ENCODE data around the gene CLDN14. TPM values are rescaled to one million over a fixed set of nuclear protein-coding genes. Genes with fewer than 3 reads are reported as not detected.
A peak's percentile ranks its signal among the peaks of the same experiment; 100 is the strongest.

Gene CLDN14
- total RNA-seq, 2 experiments from 2014 or later: not detected

GRCh38 chr21:36431252-36431651 lies 48.7 kb downstream of the CLDN14 start:
- Histone ChIP-seq H3K36me3 (ENCODE audit: insufficient read depth, low read length) (no peaks in the 10 kb centered on the region), H3K27me3 (ENCODE audit: control insufficient read depth in 1 of 2, insufficient read depth in 2 of 2, low read length in 2 of 2) (no peaks in the 10 kb centered on the region), H3K4me3 (ENCODE audit: low read length) (no peak overlapping the region), H3K9me3 (ENCODE audit: control insufficient read depth in 1 of 2, insufficient read depth in 1 of 2, low read length in 2 of 2) (peaks cover 0 to 2% of the 10 kb centered on the region in 2 experiments), H3K27ac (ENCODE audit: low read depth in 1 of 2, low read length in 2 of 2) (no peak overlapping the region), H3K4me1 (ENCODE audit: insufficient read depth, low read length) (peaks cover 8% of the 10 kb centered on the region)
- H3K9me3 Mint-ChIP-seq: no peaks in the 10 kb centered on the region
- no peak for TF ChIP-seq CTCF (IDR thresholded peaks at IDR 0.05)
- H3K4me3 Mint-ChIP-seq: no peak overlapping the region
- CTCF ChIA-PET: no interaction called here
- H3K27me3 Mint-ChIP-seq: peaks cover 36% of the 10 kb centered on the region
- DNase-seq (no peak), ATAC-seq (ENCODE audit: poor library complexity) (no peak)
- H3K36me3 Mint-ChIP-seq (ENCODE audit: low read depth): no peaks in the 10 kb centered on the region
- intact Hi-C loops (cut with DNase I, micrococcal nuclease): no loop called here
- POLR2A ChIA-PET: no interaction called here
- no peak overlapping the region for H3K27ac Mint-ChIP-seq
- peaks cover 12% of the 10 kb centered on the region for H3K4me1 Mint-ChIP-seq (ENCODE audit: low read depth)

GRCh38 chr21:36430841-36431240 lies 49.1 kb downstream of the CLDN14 start:
- ChIA-PET CTCF (no interaction called here), POLR2A (no interaction called here)
- no peak overlapping the region for H3K27ac Mint-ChIP-seq
- intact Hi-C loops (cut with DNase I, micrococcal nuclease): no loop called here
- H3K4me3 Mint-ChIP-seq: no peak overlapping the region
- Histone ChIP-seq H3K4me1 (ENCODE audit: insufficient read depth, low read length) (peaks cover 8% of the 10 kb centered on the region), H3K36me3 (ENCODE audit: insufficient read depth, low read length) (no peaks in the 10 kb centered on the region), H3K9me3 (ENCODE audit: control insufficient read depth in 1 of 2, insufficient read depth in 1 of 2, low read length in 2 of 2) (no peaks in the 10 kb centered on the region), H3K4me3 (ENCODE audit: low read length) (no peak overlapping the region), H3K27ac (ENCODE audit: low read depth in 1 of 2, low read length in 2 of 2) (no peak overlapping the region), H3K27me3 (ENCODE audit: control insufficient read depth in 1 of 2, insufficient read depth in 2 of 2, low read length in 2 of 2) (no peaks in the 10 kb centered on the region)
- ATAC-seq (ENCODE audit: poor library complexity) (no peak), DNase-seq (no peak)
- H3K9me3 Mint-ChIP-seq: no peaks in the 10 kb centered on the region
- peaks cover 12% of the 10 kb centered on the region for H3K4me1 Mint-ChIP-seq (ENCODE audit: low read depth)
- H3K36me3 Mint-ChIP-seq (ENCODE audit: low read depth): no peaks in the 10 kb centered on the region
- TF ChIP-seq CTCF (IDR thresholded peaks at IDR 0.05): no peak
- peaks cover 36% of the 10 kb centered on the region for H3K27me3 Mint-ChIP-seq

GRCh38 chr21:36429947-36430546 lies 49.9 kb downstream of the CLDN14 start:
- Histone ChIP-seq H3K36me3 (ENCODE audit: insufficient read depth, low read length) (no peaks in the 10 kb centered on the region), H3K27ac (ENCODE audit: low read depth in 1 of 2, low read length in 2 of 2) (no peak overlapping the region), H3K9me3 (ENCODE audit: control insufficient read depth in 1 of 2, insufficient read depth in 1 of 2, low read length in 2 of 2) (no peaks in the 10 kb centered on the region), H3K27me3 (ENCODE audit: control insufficient read depth in 1 of 2, insufficient read depth in 2 of 2, low read length in 2 of 2) (no peaks in the 10 kb centered on the region), H3K4me3 (ENCODE audit: low read length) (peak overlapping the region; percentile 45), H3K4me1 (ENCODE audit: insufficient read depth, low read length) (peaks cover 8% of the 10 kb centered on the region)
- H3K4me1 Mint-ChIP-seq (ENCODE audit: low read depth): peaks cover 12% of the 10 kb centered on the region
- TF ChIP-seq CTCF (IDR thresholded peaks at IDR 0.05): no peak
- DNase-seq (peak; percentile 7 to 82 (median 58)), ATAC-seq (ENCODE audit: poor library complexity) (peak; percentile 89)
- H3K27ac Mint-ChIP-seq: no peak overlapping the region
- H3K9me3 Mint-ChIP-seq: no peaks in the 10 kb centered on the region
- no peaks in the 10 kb centered on the region for H3K36me3 Mint-ChIP-seq (ENCODE audit: low read depth)
- POLR2A ChIA-PET: no interaction called here
- CTCF ChIA-PET: no interaction called here
- H3K4me3 Mint-ChIP-seq: peak overlapping the region; percentile 77
- peaks cover 36% of the 10 kb centered on the region for H3K27me3 Mint-ChIP-seq
- intact Hi-C loops (cut with DNase I, micrococcal nuclease): loop anchor here in 1 of 2 experiments (10.0 kb wide), 1 partner anchor 495 kb away; no protein-coding TSS in a partner anchor

All from CD4-positive, alpha-beta T cell (primary cell).